Measurements from ENCODE around the gene KIRREL2. TPM values are rescaled to one million over a fixed set of nuclear protein-coding genes. Genes with fewer than 3 reads are reported as not detected.

Gene KIRREL2
- total and polyA plus RNA-seq, 2 of the 8 experiments (the other 6 are each of a cell fraction or from before 2014, with no cell fraction given) = 2.4 to 4.6 TPM

DNA sequence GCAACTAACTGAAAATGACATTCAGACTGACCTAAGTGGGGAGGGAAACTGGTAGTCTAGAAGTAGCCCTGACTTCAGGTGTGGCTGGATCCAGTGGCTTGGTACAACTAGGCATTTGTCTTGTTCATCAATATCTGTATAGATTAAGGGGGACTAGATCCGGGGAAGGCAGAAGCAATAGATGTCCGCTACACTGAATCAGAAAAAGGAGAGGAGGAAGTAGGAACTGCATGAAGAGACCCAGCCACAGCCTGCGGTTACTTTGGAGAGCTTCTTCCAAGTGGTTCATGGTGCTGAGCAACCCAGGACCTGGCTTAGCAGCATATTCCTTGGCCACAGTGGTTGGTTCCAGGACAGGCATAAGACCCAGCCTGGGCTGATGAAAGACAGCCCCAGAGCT lies 34.1 kb upstream of the KIRREL2 start:
- Histone ChIP-seq H3K9me3 (ENCODE audit: insufficient read depth in 2 of 2, low read depth in 1 of 2, low read length in 1 of 2) (no peaks in the 10 kb centered on the region), H3K4ac (replicated peaks; ENCODE audit: insufficient read length, low read depth, low read length) (no peak overlapping the region), H3K9ac (replicated peaks in 1 of 4; ENCODE audit: extremely low read depth in 1 of 4, low read depth in 3 of 4, low read length in 3 of 4) (no peak overlapping the region), H3K27ac (ENCODE audit: low read depth, low read length) (no peak overlapping the region), H2BK20ac (ENCODE audit: low read length) (no peak overlapping the region), H2BK15ac (ENCODE audit: low read length) (0 out of 2 replicates have a peak overlapping the region, but pooled peaks have one; percentile 29), H2BK120ac (replicated peaks; ENCODE audit: low read depth, low read length) (no peak overlapping the region), H3K23me2 (ENCODE audit: low read depth, low read length) (no peaks in the 10 kb centered on the region), H4K8ac (ENCODE audit: extremely low read depth, insufficient read depth, low read length) (no peak overlapping the region), H3K14ac (ENCODE audit: insufficient read length) (no peak overlapping the region), H3K18ac (ENCODE audit: extremely low read depth, low read length) (no peak overlapping the region), H3K4me3 (ENCODE audit: extremely low read depth in 1 of 4, insufficient read depth in 2 of 4, low read depth in 3 of 4, low read length in 4 of 4) (no peak overlapping the region), H2BK5ac (ENCODE audit: low read depth, low read length) (no peak overlapping the region), H4K91ac (replicated peaks; ENCODE audit: insufficient read length, low read length) (no peak overlapping the region), H3K56ac (replicated peaks; ENCODE audit: insufficient read length, low read depth, low read length) (no peak overlapping the region), H3K36me3 (ENCODE audit: control insufficient read depth in 2 of 4, insufficient read depth in 4 of 4, low read length in 3 of 4) (no peaks in the 10 kb centered on the region), H3K4me2 (ENCODE audit: insufficient read depth in 1 of 2, low read depth in 2 of 2, low read length in 2 of 2) (no peak overlapping the region), H3K79me1 (ENCODE audit: low read depth, low read length) (no peaks in the 10 kb centered on the region), H3K4me1 (replicated peaks in 1 of 4; ENCODE audit: control insufficient read depth in 3 of 4, insufficient read depth in 4 of 4, low read length in 3 of 4) (no peaks in the 10 kb centered on the region), H4K20me1 (replicated peaks in 1 of 2; ENCODE audit: control insufficient read depth in 1 of 2, insufficient read depth in 2 of 2, low read length in 2 of 2) (no peaks in the 10 kb centered on the region), H3K79me2 (ENCODE audit: control insufficient read depth in 1 of 2, insufficient read depth in 2 of 2, low read length in 2 of 2) (no peaks in the 10 kb centered on the region), H4K5ac (ENCODE audit: insufficient read length, low read depth, low read length) (no peak overlapping the region), H2BK12ac (ENCODE audit: low read depth, low read length) (no peak overlapping the region), H3K27me3 (replicated peaks in 1 of 4; ENCODE audit: control insufficient read depth in 3 of 4, extremely low read depth in 1 of 4, insufficient read depth in 3 of 4, low read length in 3 of 4) (peaks cover 0 to 3% (median 0%) of the 10 kb centered on the region in 4 experiments; a peak in 3 of 7 replicates), H2AFZ (ENCODE audit: low read length) (peak overlapping the region; percentile 41; the same call in 1 of the 2 replicates), H3K23ac (ENCODE audit: insufficient read length) (no peak overlapping the region), H2AK5ac (ENCODE audit: low read depth, low read length) (no peak overlapping the region)
- FAIRE-seq (no peak), DNase-seq (ENCODE audit: low read depth in 1 of 2, low spot score in 2 of 2) (no peak)
- 84% methylated on average over 3 of the region's 3 CpGs; no CpG with 5 or more reads in 1 of the 2 experiments for WGBS, 2 experiments (ENCODE audit: extremely low coverage in 1 of 2, insufficient coverage in 1 of 2, insufficient read length in 1 of 2, insufficient replicate concordance in 2 of 2, low coverage in 1 of 2, low lambda C conversion rate in 2 of 2, missing lambda C conversion rate in 1 of 2)
- ChIA-PET POLR2A (ENCODE audit: partially characterized antibody) (interaction anchor here (1.1 to 1.8 kb wide), 2 partner anchors 53 to 82 kb away, joined by 3 to 4 read pairs; no protein-coding TSS in a partner anchor), CTCF (ENCODE audit: partially characterized antibody) (interaction anchor here (0.5 to 1.3 kb wide), 4 partner anchors 15 to 229 kb away, joined by 3 read pairs; no protein-coding TSS in a partner anchor)
- TF ChIP-seq EP300 (IDR thresholded peaks at IDR 0.05; ENCODE audit: borderline replicate concordance in 1 of 2, low read depth in 2 of 2, low read length in 2 of 2) = no peak
- no peak for TF ChIP-seq ASH2L (IDR thresholded peaks at IDR 0.05; ENCODE audit: low read length)
- TF ChIP-seq TEAD4 (IDR thresholded peaks at IDR 0.05; ENCODE audit: low read depth, low read length) = no peak
- no peak for TF ChIP-seq ATF2 (IDR thresholded peaks at IDR 0.05; ENCODE audit: low read length)
- TF ChIP-seq FOSL1 (IDR thresholded peaks at IDR 0.05; ENCODE audit: insufficient read depth, low read depth, low read length) = no peak

All from H1 (cell line).